ENCODE data around the gene SKOR1.

DNA sequence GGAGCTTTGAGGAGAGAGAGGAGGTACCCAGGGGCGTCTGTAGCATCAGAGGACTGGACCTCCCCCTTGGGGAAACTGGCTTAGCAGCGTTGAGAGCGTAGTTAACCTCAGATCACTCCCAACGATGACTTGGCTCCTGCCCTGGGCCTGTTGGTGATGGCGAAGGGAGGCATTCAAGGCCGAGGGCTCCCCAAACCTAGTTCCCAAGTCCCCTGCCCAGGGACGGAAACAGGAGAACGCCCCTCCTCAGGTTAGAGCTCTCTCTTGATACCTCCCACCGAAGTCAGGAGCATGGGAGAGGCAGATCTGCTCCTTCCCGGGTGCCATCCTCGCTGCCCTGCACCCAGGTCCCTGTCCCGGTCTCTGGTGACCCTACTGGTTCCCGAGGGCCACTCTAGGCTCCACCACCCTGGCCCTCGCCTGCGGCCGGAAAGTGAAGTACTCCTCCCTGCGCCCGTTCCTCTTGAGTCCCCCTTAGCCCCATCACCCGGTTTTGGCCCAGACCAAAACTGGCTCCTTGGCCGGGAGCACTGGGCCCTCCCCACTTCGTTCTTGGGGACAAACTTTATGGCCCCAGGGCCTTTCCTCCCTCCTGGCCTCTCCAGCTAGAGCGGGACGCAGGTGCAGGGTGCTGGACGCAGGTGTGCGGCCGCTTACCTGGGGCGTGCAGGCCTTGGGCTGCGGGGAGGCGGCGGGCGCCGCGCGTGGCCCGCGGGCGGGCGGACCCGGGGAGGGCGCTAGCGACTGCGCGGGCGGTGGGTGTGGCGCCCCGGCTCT, 2.6 kb upstream of the SKOR1 start:
- TF ChIP-seq POLR2AphosphoS5 (IDR thresholded peaks at IDR 0.05; ENCODE audit: low read length) (no peak), POLR2A (IDR thresholded peaks at IDR 0.05; ENCODE audit: low read depth, low read length) (no peak), POLR2AphosphoS2 (IDR thresholded peaks at IDR 0.05; ENCODE audit: low read depth, low read length) (no peak), CTCF (IDR thresholded peaks at IDR 0.05 in 2 of 3, conservative IDR thresholded peaks at IDR 0.05 in 1 of 3; ENCODE audit: control insufficient read depth in 2 of 3, extremely low read depth in 1 of 3, insufficient read depth in 1 of 3, low read depth in 3 of 3, low read length in 3 of 3) (no peak), CBX5 (IDR thresholded peaks at IDR 0.05; ENCODE audit: low read depth) (no peak), TCF7 (IDR thresholded peaks at IDR 0.05; ENCODE audit: borderline replicate concordance) (no peak), CHD1 (IDR thresholded peaks at IDR 0.05; ENCODE audit: low read depth, low read length) (no peak), YY1 (IDR thresholded peaks at IDR 0.05; ENCODE audit: low read depth, low read length) (no peak), CBFB (IDR thresholded peaks at IDR 0.05; ENCODE audit: low read depth) (no peak)
- TF ChIP-seq, protein P1, sequence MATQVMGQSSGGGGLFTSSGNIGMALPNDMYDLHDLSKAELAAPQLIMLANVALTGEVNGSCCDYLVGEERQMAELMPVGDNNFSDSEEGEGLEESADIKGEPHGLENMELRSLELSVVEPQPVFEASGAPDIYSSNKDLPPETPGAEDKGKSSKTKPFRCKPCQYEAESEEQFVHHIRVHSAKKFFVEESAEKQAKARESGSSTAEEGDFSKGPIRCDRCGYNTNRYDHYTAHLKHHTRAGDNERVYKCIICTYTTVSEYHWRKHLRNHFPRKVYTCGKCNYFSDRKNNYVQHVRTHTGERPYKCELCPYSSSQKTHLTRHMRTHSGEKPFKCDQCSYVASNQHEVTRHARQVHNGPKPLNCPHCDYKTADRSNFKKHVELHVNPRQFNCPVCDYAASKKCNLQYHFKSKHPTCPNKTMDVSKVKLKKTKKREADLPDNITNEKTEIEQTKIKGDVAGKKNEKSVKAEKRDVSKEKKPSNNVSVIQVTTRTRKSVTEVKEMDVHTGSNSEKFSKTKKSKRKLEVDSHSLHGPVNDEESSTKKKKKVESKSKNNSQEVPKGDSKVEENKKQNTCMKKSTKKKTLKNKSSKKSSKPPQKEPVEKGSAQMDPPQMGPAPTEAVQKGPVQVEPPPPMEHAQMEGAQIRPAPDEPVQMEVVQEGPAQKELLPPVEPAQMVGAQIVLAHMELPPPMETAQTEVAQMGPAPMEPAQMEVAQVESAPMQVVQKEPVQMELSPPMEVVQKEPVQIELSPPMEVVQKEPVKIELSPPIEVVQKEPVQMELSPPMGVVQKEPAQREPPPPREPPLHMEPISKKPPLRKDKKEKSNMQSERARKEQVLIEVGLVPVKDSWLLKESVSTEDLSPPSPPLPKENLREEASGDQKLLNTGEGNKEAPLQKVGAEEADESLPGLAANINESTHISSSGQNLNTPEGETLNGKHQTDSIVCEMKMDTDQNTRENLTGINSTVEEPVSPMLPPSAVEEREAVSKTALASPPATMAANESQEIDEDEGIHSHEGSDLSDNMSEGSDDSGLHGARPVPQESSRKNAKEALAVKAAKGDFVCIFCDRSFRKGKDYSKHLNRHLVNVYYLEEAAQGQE (IDR thresholded peaks at IDR 0.05; ENCODE audit: low read depth, low read length), result no peak

All from GM12878 (cell line).